ENCODE measurements around the gene PKP3.

- TF ChIP-seq EZH2 (IDR thresholded peaks at IDR 0.05; ENCODE audit: low read length), result no peak
- TF ChIP-seq CTCF (optimal IDR thresholded peaks at IDR 0.05 in 1 of 3, IDR thresholded peaks at IDR 0.05 in 1 of 3, conservative IDR thresholded peaks at IDR 0.05 in 1 of 3; ENCODE audit: extremely low read depth in 1 of 3, insufficient read depth in 2 of 3, low read length in 3 of 3), result no peak
These were observed 26.3 kb downstream of the PKP3 start for GRCh38 chr11:420054-420910.
